Psoas muscle (tissue), 8 donors: ENCODE results near the gene PPP1R18. TPM values are rescaled to one million over a fixed set of nuclear protein-coding genes. Genes with fewer than 3 reads are reported as not detected.
A peak's percentile ranks its signal among the peaks of the same experiment; 100 is the strongest.
"Not testable (repeated sequence)": the region's sequence is repeated elsewhere in the genome, so short reads cannot be mapped to it uniquely, and the experiment has no call there.

Experiments
- ATAC-seq, 4 donors: fragments of 200-7000 bp; cut with Tn5 transposase; one replicate each; pipeline ENCODE4 v1.9.1; 2020; ENCODE audit warnings: moderate library complexity in 3 of 4, mild to moderate bottlenecking in 2 of 4
- DNase-seq, 2 donors: peaks; one replicate each; pipeline ENCODE4 v3.0.0-alpha.2; 2020
- H3K27ac ChIP-seq: fragments of 200-600 bp; one replicate; pipeline ENCODE4 v1.8.0; 2022
- H3K27me3 ChIP-seq, 3 donors: fragments of 200-600 bp in 1 of 3; one replicate each; pipeline versions ENCODE4 v1.6.1 to v1.8.0; 2013 to 2022; ENCODE audit warnings: low read length in 2 of 3, mild to moderate bottlenecking in 2 of 3, moderate library complexity in 1 of 3; ENCODE audit not compliant: insufficient read depth in 3 of 3
- H3K36me3 ChIP-seq, 2 donors: fragments of 200-600 bp in 1 of 2; one replicate each; pipeline versions ENCODE4 v1.6.1 to v1.8.0; 2013 to 2022; ENCODE audit warnings: low read depth in 1 of 2, mild to moderate bottlenecking in 1 of 2, moderate library complexity in 1 of 2; ENCODE audit not compliant: insufficient read depth in 1 of 2
- H3K4me1 ChIP-seq: fragments of 200-600 bp; one replicate; pipeline ENCODE4 v1.8.0; 2022
- H3K4me3 ChIP-seq: fragments of 200-600 bp; one replicate; pipeline ENCODE4 v1.8.0; 2022; ENCODE audit warnings: mild to moderate bottlenecking
- H3K9me3 ChIP-seq: fragments of 200-600 bp; one replicate; pipeline ENCODE4 v1.8.0; 2022
- CTCF ChIP-seq: fragments of 200-600 bp; IDR thresholded peaks from one replicate; pipeline ENCODE4 v1.8.0; 2022; ENCODE audit warnings: antibody characterized with exemption
- WGBS, 3 donors: extraction: QIAGEN DNeasy Blood & Tissue Kit; methylation state at CpG; one replicate each; pipeline versions ENCODE4 v1.1.6 to v1.1.7; 2013; 5-methylcytosine and 5-hydroxymethylcytosine counted together
- intact Hi-C, 2 donors: fragments of 100-400 bp; cut with DNase I; formaldehyde crosslinking; loops; one replicate each; pipeline versions ENCODE4 v1.11.0 to v1.14.2; 2022
- polyA plus RNA-seq, 3 donors: library from polyadenylated mRNA; stranded (reverse); fragments of 200-250 nt; gene quantifications; one replicate each; pipeline ENCODE4 v1.2.3, GENCODE V29; 2013
- total RNA-seq, 4 donors: library from RNA; stranded (reverse); fragmentation: NEBNext Ultra II Directional in 2 of 4; extraction: Animal tissue kit (Norgen Biotek cat#: 25700) in 2 of 4; gene quantifications; one replicate each; pipeline versions ENCODE4 v1.2.1 to v1.2.4, GENCODE V29; 2021 to 2023
- donor health status: healthy with polysubstance abuse.
- donor health status: DM: no; HTN: no; CAD: no; lungs with moderate emphysema.
- donor health status: Bipolar disorder and iron deficiency.
- donor health status: healthy.
- donor health status: DM: yes; HTN: yes; CAD: no.
- donor health status: DM: no; HTN: no; CAD: no.
- donor health status: DM: no; HTN: no; CAD: no.
- donor health status: DM: yes; HTN: yes; CAD: no.

PPP1R18 gene
- total and polyA plus RNA-seq, 7 donors, result 6.7 to 39.7 (median 15.6) TPM

- intact Hi-C loops, result loop anchor here (1.0 to 10.0 kb wide), 2 partner anchors 43 to 178 kb away; no protein-coding TSS in a partner anchor
- ATAC-seq (peak; percentile 19 to 47 (median 24)), DNase-seq (peak; percentile 81 to 88)
- Histone ChIP-seq H3K27me3 (no peaks in the 10 kb centered on the region), H3K4me1 (peaks cover 29% of the 10 kb centered on the region), H3K27ac (peak overlapping the region; percentile 98), H3K36me3 (peaks cover 4 to 51% of the 10 kb centered on the region in 2 donors), H3K9me3 (no peaks in the 10 kb centered on the region), H3K4me3 (peak overlapping the region; percentile 96)
- TF ChIP-seq CTCF, result peak; percentile 99
- WGBS, 3 donors, result 16 to 22% (median 20%) methylated on average over 27 of the region's 27 CpGs
Observed at GRCh38 chr6:30722280-30723112, 36.1 kb upstream of the PPP1R18 start.

DNA sequence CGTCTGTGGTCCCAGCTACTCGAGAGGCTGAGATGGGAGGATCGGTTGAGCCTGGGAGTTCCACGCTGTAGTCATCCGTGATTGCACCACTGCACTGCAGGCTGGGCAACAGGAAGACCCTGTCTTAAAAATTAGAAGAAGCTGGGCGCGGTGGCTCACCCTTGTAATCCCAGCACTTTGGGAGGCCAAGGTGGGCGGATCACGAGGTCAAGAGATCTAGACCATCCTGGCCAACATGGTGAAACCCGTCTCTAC, 35.5 kb upstream of the PPP1R18 start:
- DNase-seq, result peak in 1 of 2 donors; percentile 59
- Histone ChIP-seq H3K4me3 (peak overlapping the region; percentile 96), H3K27ac (peak overlapping the region; percentile 98), H3K36me3 (peaks cover 4 to 45% of the 10 kb centered on the region in 2 donors), H3K4me1 (peaks cover 29% of the 10 kb centered on the region)
- WGBS, 3 donors, result 22 to 35% (median 29%) methylated on average over 10 of the region's 10 CpGs
- intact Hi-C loops, result loop anchor here (1.0 to 10.0 kb wide), 2 partner anchors 43 to 177 kb away; no protein-coding TSS in a partner anchor
- not testable (repeated sequence) for ATAC-seq, H3K27me3 ChIP-seq, H3K9me3 ChIP-seq

DNA sequence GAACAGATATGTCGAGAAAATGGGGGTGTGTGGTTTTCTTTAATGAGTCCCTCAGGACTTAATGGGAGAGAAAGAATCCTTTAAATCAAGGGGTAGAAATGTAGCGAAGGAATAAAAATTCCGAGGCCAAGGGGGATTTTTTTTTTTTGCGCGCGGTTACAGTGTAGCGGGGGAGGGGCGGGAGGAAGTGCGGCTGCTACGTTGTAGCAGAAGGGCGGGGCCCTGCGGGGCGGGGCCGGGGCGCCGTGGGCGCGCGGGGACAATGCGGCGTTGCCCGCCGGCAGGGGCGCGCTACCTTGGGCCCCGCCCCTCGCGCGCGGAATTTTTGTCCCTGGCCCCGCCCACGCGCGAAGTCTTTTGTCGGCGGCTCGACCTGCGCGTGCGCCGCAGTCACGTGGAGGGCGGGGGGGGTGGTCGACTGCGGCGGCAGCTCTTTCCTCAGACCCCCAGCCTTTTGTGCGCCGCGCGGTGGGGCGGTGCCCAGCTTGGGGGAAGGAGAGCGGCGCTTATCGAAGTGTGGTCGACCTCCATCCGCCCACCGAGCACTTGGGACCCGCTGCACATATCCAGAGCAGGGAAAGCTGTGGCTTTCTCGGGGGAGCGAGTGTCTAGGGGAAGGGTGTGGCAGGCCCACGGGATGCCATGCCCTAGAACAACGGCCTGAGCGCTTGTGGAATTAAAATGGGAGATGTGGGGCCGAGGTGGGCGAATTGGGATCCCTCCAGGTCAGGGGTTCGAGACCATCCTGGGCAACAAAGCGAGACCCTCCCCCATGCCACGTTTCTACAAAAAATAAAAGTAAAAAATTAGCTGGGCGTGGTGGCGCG, 35.0 kb upstream of the PPP1R18 start:
- H3K27me3 ChIP-seq, result no peaks in the 10 kb centered on the region
- DNase-seq (peak; percentile 94 to 96), ATAC-seq (peak; percentile 73 to 79 (median 77))
- H3K27ac ChIP-seq, result peak overlapping the region; percentile 98
- TF ChIP-seq CTCF, result peak; percentile 44
- H3K4me1 ChIP-seq, result peaks cover 33% of the 10 kb centered on the region
- WGBS, 3 donors, result 2 to 7% (median 5%) methylated on average over 50 to 71 of the region's 71 CpGs
- intact Hi-C loops, result loop anchor here (1.0 to 10.0 kb wide), 4 partner anchors 35 to 177 kb away; partner anchors contain the start of genes MRPS18B (in 1 of the 2), PPP1R10 (in 1 of the 2) and PPP1R18 (in 1 of the 2)
- no peaks in the 10 kb centered on the region for H3K9me3 ChIP-seq
- H3K36me3 ChIP-seq, result peaks cover 4 to 40% of the 10 kb centered on the region in 2 donors
- H3K4me3 ChIP-seq, result peak overlapping the region; percentile 96

DNA sequence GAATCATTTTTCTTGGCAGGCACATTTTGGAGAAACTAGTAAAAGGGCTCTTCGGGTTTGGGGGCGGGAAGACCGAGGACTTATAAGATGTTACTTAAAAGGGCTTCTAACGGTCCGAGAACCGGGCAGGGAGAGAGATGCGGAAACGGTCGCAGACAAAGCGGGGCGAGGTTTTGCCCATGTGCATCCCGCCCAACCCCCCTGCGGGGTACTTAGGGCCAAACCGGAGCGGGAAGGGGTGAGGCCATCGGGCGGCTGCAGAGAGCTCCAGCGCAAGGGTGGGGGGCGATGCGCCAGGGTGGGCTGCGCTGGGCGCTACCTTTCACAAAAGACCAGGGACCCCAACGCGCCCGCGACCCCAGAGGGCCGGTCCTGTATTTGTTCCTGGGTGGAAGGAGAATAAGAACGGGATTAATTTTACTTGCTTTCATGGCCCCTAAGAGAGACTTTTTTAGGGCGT, 34.3 kb upstream of the PPP1R18 start:
- intact Hi-C loops, result loop anchor here in 1 of 2 donors (2.0 to 10.0 kb wide), 3 partner anchors 34 to 176 kb away; partner anchors contain the start of genes MRPS18B, PPP1R10 and PPP1R18
- ATAC-seq, result peak; percentile 15 to 37 (median 33)
- DNase-seq, result peak; percentile 79 to 84
- peak overlapping the region; percentile 96 for H3K4me3 ChIP-seq
- H3K9me3 ChIP-seq, result no peaks in the 10 kb centered on the region
- 0 to 1% (median 0%) methylated on average over 28 to 29 of the region's 29 CpGs for WGBS, 3 donors
- H3K36me3 ChIP-seq, result peaks cover 4 to 35% of the 10 kb centered on the region in 2 donors
- peaks cover 39% of the 10 kb centered on the region for H3K4me1 ChIP-seq
- no peaks in the 10 kb centered on the region for H3K27me3 ChIP-seq
- peak overlapping the region; percentile 98 for H3K27ac ChIP-seq
- no peak for TF ChIP-seq CTCF
